HG03342 (cell line): ENCODE data around the gene VPS33B.
"Not testable (repeated sequence)": the region's sequence is repeated elsewhere in the genome, so short reads cannot be mapped to it uniquely, and the experiment has no call there.

Experiments used
- ATAC-seq: cut with Tn5 transposase; IDR thresholded peaks from one replicate; pipeline ENCODE4 v1.9.1; 2021; ENCODE audit warnings: mild to moderate bottlenecking, moderate library complexity; ENCODE audit not compliant: unreplicated experiment

Gene VPS33B

DNA sequence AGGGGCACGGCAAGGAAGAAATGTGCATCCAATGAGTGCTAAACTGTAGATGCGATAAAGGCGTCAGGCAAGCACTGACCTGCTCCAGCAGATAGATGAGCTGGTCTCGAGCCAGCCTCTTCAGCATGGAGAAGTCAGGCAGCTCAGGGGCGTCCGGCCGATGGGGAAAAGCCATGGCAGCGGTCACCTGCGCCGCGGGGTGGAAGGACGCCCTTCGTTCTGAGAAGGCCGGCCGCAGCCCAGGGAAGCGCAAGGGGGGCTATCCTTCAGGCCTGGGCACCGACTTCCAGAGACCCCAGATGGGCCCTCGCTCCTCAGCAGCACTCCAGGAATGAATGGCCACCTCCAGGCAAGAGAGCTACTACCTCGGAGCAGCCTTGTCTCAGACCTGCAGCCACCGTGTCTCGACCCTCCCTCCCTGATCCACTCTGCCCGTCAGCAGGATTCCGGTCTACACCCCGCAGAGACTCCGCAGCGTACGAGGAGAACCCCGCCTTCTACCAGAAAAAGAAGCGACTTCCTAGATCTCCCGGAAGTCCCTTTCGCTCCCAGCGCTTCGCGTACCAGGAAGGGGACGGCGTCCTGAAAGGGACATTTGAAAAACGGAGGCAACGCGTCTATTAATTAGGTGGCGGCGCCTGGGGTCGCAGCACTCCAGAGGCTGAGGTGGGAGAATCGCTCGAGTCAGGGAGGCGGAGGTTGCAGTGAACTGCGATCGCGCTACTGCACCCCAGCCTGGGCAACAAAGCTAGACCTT lies at the start of gene VPS33B:
Gene VPS33B, minus strand, starts transcription at position 520 of the 757 bp plus-strand sequence. Its CDS starts 345 bp downstream, at position 175.
- ATAC-seq = peak; percentile 60

DNA sequence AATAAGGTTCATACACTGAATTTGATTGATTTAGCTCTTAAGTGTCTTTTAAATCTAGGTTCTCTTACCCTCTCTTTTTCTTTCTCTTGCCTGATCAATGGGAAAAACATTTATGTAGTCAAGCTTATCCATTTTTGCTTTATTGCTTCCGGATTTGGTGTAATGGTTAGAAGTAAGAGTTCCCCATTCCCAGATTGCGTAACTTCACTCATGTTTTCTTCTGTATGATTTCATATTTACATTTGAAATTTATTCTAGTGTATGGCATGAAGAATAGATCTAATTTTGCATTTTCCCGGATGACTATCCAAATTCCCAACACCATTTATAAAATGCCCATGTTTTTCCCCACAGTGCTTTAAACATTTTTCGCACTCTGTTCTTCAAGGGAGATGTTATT lies 49.8 kb upstream of the VPS33B start:
- ATAC-seq = no peak

DNA sequence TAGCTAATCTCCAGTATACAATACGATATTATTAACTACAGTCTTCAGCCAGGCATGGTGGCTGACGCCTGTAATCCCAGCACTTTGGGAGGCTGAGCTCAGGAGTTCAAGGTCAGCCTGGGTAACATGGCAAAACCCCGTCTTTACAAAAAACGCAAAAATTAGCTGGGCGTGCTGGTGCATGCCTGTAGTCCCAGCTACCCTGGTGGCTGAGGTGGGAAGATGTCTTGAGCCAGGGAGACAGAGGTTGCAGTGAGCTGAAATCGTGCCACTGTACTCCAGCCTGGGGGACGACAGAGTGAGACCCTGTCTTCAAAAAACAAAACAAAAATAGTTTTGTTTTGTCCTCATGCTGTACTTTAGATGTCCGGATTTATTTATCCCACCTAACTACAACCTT lies 48.5 kb upstream of the VPS33B start:
- no peak for ATAC-seq

DNA sequence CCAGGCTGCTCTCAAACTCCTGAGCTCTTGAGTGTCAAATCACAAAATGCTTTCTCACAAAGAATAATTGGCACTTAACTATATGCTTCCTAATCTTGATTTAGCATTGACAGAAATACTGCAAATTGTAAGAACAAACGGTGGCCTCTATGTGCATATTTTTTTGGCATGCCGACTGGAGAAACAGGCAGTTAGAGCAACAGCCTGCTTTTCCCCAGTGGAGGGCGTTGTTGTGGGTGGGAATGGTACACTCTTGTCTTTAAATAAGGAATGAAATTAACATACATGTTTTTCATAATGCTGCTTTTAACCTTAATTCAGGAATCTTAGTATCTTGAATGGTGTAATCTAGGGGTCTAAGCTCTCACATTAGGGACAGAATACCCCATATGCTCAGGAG lies 46.6 kb upstream of the VPS33B start:
- no peak for ATAC-seq

DNA sequence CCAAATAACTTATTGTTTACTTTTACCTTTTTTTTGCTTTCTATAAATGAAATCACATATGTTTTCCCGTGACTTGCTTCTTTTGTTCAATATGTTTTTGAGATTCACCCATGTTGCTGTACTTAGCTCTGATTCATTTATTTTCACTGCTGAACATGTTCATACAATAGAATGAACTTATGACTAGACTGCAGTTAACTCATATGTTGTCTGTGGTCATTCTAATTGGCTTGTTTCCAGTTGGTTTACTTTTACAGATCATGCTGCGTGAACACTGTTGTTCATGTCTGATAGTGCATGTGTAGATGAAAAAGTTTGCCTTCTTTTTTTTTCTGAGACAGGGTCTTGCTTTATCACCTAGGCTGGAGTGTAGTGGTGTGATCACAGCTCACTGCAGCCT lies 46.0 kb upstream of the VPS33B start:
- no peak for ATAC-seq

DNA sequence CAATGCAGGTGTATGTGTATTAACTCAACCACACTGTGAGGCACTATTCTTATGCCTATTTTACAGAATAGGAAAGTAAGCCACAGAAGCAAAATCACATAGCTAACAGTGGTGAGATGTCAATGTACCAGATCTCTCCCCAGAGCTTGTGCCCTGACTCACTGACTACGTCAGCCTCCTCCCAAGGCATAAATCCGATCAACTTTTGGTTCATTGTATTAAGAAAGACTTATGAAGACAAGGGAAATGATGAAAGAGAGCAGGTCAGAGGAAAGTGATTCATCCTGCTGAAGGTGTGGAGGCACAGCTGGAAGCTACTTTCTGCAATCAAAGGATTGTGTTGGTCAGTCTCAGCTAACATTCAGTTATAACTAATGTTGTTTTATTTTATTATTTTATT lies 44.6 kb upstream of the VPS33B start:
- ATAC-seq = no peak

DNA sequence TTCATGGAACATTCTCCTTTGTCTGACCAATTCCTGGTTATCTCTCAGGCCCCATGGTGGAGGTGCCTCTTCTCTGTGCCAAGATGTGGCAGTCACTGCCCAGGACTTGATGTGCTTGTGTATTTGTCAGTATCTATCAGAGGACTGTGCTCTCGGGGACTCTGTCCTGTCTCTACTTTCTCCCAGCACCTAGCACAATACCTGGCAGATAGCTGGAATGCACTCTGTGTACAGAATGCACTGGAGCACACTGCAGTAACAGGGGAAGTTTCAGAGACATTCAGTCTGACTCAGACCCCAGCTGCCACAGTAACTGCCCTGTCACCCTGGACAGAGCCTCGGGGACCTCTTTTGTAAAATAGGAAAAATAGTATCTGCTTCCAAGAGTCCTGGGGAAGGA lies 43.1 kb upstream of the VPS33B start:
- no peak for ATAC-seq

DNA sequence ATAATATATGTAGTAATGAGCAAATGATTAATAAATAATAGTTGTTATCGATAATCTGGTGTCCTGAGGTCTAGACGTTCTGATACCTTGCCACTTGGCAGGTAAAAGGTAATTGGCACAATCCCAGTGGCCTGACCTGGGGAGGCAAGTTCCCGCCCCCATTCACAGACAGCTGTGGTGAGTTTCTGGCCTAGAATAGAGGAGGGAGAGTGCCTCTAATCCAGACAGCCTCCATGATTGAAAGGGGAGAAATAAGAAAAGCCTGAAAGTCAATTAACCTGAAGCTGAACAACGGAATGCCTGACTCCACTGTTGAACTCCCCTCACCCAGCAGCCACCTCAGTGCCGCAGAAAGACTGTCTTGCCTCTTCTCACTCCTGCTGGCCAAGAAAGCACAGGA lies 39.6 kb upstream of the VPS33B start:
- ATAC-seq = no peak

DNA sequence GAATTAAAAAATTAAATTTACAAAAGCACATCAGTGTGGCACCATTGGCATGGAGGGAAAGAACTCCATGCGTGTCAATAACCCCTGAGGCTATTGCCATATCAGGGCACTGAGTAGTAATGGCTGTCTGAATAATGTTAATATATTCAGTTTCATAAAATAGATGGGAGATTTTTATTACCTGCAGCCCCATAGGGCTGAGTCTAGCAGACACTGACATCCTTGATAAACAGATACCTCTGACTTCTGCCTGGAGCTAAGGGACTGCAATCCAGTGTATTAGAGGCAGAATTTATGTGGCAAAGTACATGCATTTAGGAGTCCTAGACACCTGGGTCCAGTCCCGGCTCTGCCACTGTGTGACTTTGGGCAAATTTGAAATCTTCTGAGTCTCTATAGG lies 38.8 kb upstream of the VPS33B start:
- no peak for ATAC-seq

DNA sequence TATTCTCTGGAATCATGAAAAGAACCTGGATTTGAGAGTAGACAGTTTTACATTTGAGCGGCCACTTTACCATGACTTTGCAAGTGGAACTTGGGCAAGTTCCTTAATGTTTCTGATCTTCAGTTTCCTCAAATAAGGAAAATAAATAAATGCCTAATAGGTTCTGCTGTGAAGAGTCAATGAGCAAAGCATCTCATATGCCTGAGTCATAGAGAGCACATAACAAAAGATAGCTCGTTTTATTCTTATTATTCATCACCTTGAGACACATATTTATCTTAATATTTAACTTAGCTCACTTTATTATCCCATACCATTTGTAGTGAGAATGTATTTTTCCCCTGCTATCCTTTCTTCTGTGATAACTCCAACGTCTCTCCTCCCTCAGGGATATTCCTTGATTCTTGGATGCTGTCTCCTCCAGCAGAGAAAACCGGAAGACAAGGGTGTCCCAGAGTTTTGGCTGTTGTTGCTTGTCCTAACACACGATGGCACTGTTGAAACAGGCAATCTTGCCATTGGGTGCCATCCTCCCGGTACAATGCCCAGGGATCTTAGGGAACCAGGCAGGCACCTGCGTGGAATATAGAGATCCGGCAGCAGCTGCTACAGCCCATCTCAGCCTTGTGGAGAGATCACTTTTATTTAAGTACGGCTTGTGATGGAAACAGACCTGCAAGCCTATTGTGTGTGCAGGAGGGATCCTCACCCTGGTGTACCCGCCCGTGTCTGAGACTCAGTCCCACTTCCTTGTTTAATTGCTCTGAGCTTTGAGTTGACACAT lies 33.3 kb upstream of the VPS33B start:
- peak; percentile 73 for ATAC-seq

DNA sequence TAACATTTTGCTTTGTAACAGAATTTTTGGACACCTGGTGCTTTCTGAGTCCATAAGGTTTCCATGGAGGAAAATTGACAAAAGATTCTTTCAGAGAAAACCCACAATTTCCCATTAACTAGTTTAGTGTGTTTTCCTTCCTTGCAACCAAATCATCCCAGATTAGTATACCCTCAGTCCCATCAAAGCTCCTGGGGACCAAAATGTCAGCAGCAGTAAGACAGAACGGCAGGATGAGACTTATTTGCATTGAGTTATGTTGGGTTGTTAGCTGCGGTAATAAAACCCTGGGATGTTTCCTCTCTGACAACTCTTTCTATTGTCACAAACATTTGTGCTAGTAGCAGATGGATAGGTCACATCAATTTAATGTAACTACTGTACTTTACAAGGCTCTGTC lies 32.4 kb upstream of the VPS33B start:
- ATAC-seq = no peak

DNA sequence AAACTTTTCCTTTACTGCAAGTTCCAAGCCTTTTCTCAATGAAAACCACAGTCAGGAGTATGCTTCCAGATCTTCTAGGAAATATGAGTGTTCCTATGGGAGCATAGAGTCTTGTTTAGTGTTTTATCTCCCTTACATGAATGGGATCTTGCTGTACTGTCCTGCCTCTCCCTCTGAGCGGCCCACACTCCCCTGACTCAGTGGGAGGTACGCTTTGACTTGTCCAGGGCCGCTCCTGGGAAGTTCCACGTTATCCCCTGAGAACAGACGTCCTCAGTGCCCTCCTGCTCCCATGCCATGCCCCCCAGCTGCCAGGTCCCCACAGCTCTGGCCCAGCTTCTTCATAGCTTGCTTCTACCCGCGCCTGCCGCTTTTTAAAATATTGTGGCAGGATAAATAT lies 28.9 kb upstream of the VPS33B start:
- ATAC-seq = no peak

DNA sequence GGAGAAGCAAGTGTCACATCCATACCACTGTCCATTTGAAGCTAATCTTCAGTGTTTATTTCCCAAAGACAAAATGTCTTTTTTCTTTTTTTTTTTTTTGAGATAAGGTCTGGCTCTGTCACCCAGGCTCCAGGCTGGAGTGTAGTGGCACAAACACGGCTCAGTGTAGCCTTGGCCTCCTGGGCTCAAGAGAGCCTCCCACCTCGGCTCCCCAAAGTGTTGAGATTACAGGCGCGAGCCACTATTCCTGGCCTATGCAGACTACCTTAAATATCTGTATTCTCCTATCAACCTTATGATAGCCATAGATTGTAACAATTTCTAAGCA lies 27.7 kb upstream of the VPS33B start:
- ATAC-seq = no peak

DNA sequence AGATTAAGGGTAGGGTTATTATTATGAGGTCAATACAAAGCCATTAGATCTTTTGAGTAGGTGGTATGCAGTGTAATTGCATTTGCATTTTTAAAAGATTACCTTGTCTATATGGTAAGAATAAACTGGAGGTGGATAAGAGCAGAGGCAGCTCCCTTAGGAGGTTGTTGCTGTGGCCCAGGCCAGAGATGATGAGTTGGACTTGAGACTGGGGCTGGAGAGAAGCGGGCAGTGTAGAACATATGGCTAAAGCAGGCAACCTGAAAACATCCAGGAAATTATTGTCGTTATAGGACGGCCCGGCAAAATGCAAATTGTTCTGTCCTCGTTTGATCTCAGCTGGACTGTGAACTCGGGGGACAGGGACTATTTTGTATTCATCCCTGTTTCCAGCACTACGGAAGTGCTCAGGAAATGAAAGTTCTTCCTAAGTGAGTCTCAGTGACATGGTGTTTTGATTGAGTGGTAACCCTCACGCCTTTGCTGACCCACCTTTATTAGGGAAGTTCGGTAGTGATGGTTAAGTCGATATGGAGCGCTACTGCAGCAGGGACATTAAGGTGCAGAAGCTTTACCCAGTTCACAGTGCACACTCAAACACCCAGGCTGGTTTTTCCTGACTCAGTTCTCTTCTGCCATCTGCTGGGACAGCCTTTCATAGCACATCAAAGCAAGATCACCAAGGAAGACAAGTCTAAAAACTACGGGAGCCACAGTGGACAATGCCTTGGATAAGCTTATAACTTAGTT lies 27.2 kb upstream of the VPS33B start:
- peak; percentile 79 for ATAC-seq

DNA sequence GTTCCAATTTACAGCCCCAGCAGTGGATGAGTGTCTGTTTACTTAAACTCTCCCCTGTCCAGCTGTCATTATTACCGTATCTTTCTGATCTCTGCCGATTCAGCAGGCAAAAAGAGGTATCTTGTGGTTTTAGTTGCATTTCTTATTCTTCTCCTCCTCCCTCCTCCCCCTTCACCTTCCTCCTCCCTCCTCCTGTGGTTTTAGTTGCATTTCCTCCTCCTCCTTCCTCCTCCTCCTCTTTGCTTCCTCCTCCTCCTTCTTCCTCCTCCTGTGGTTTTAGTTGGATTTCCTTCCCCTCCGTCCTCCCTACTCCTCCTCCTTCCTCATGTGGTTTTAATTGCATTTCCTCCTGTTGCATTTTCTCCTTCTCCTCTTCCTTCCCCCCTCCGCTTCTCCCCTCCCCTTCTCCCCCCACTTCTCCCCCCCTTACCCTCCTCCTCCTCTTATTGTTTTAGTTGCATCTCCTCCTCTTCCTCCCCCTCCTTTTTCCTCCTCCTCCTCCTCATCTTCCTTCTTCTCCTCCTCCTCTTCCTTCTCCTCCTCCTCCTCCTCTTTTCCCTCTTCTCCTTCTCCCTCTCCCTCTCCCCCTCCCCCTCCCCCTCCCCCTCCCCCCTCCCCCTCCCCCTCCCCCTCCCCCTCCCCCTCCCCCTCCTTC lies 25.3 kb upstream of the VPS33B start:
- no peak for ATAC-seq

DNA sequence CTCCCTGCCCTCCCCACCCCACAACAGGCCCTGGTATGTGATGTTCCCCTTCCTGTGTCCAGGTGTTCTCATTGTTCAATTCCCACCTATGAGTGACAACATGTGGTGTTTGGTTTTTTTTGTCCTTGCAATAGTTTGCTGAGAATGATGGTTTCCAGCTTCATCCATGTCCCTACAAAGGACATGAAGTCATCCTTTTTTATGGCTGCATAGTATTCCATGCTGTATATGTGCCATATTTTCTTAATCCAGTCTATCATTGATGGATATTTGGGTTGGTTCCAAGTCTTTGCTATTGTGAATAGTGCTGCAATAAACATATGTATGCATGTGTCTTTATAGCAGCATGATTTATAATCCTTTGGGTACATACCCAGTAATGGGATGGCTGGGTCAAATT lies 23.7 kb upstream of the VPS33B start:
- ATAC-seq = not testable (repeated sequence)

DNA sequence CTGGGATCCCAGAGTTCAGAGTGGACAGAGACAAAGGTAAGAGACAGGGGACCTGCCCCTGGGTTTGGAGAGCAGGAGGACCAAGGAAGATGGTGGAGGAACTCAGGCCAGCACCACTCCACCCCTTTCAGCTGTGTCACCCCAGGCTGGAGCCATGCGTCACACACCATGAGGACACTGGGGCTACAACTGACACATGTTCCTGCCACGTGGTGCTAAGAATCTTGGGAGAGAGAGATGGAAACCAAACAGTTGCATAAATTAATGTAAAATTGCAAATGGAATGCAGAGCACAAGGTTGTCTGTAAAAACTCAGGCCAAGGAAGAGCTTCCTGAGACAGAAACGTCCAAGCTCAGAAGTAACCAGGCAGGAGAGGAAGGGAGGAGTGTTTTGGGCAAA lies 22.7 kb upstream of the VPS33B start:
- ATAC-seq = no peak

DNA sequence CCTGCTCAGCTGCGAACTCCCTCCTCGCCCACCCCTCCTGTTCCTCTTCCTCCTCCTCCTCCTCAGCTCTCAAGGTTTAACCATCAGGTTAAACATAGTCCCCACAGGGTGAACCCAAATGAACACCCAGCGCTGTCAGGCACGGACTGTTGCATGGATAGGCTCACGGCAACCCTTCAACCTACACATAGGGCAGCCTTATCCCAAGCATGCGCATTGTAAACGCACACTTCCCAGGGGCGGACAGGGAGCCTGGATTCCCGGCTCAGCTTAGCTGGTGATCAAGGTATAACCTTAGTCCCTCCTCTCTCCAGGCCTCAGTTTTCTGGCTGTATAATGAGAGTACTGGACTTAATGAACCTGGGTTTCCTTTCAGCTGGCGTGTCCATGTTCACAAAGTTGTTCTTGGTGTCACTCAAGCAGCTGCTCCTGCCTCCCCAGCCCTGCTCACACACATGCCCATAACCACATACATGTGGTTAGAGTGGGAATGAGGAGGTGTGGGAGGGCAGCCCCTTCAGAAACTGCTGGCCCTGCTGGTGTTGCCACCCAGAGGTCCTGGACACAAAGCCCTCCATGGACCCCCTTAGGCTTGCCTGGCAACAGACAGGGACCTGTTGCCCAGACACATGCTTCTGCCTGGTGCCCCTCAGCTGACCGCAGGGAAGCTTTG lies 20.9 kb upstream of the VPS33B start:
- ATAC-seq = no peak

DNA sequence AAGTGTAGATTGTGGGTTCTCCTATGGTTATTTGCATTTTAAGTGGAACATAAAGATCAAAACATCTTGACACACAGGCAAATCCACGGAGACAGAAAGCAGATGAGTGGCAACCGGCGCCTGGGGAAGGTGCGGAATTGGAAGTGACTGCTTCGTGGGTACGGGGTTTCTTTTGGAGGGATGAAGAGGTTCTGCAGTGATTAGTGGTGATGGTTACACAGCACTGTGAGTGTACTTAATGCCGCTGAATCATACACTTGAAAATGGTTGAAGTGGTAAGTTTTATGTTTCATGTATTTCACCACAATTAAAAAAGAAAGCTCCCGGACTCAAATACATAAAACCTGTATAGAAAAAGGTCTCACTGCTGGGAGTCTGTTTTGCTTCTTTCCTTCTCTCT lies 18.5 kb upstream of the VPS33B start:
- ATAC-seq = no peak

DNA sequence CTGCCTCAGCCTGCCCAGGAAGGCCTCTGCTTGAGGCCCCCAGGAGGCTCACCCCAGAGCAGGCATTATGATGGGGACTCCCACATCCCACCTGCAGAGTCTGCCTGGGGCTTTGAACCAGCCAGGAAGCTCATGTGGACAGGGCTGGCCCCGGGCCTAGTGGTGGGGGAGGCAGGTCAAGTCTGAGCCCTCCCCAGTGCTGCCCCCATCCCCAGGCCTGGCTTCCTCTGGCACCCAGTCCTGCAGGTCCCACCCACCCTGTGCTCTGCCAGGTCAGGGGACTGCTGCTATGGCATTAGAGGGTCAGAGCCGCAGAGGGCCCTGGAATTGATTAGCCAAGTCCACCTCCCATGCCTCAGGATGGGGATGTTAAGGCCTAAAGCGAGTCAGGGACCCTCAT lies 17.6 kb upstream of the VPS33B start:
- ATAC-seq = no peak
